ENCODE results near the gene PPIL1. TPM values are rescaled to one million over a fixed set of nuclear protein-coding genes. Genes with fewer than 3 reads are reported as not detected.

Gene PPIL1
- polyA plus RNA-seq, 2 of the 4 experiments (the other 2 are of a cell fraction), result 42.6 to 60.0 TPM

GRCh38 chr6:36843170-36843569 lies 31.4 kb downstream of the PPIL1 start (continued):
- no peak for TF ChIP-seq HMGXB4 (CRISPR knock-in tag; IDR thresholded peaks at IDR 0.05; ENCODE audit: borderline replicate concordance)
- TF ChIP-seq TP53 (CRISPR knock-in tag; IDR thresholded peaks at IDR 0.05), result no peak
- no peak for TF ChIP-seq ZC3H11A (IDR thresholded peaks at IDR 0.05)

- DNase-seq (ENCODE audit: low read depth in 1 of 2, low spot score in 1 of 2), result no peak
- ATAC-seq, result no peak
- CTCF ChIA-PET, result no interaction called here
- Histone ChIP-seq H3K4me1 (no peaks in the 10 kb centered on the region), H3K4me3 (no peak overlapping the region), H3K4me2 (no peak overlapping the region), H3K9me3 (no peaks in the 10 kb centered on the region), H3K27ac (no peak overlapping the region)
- TF ChIP-seq, protein P1, sequence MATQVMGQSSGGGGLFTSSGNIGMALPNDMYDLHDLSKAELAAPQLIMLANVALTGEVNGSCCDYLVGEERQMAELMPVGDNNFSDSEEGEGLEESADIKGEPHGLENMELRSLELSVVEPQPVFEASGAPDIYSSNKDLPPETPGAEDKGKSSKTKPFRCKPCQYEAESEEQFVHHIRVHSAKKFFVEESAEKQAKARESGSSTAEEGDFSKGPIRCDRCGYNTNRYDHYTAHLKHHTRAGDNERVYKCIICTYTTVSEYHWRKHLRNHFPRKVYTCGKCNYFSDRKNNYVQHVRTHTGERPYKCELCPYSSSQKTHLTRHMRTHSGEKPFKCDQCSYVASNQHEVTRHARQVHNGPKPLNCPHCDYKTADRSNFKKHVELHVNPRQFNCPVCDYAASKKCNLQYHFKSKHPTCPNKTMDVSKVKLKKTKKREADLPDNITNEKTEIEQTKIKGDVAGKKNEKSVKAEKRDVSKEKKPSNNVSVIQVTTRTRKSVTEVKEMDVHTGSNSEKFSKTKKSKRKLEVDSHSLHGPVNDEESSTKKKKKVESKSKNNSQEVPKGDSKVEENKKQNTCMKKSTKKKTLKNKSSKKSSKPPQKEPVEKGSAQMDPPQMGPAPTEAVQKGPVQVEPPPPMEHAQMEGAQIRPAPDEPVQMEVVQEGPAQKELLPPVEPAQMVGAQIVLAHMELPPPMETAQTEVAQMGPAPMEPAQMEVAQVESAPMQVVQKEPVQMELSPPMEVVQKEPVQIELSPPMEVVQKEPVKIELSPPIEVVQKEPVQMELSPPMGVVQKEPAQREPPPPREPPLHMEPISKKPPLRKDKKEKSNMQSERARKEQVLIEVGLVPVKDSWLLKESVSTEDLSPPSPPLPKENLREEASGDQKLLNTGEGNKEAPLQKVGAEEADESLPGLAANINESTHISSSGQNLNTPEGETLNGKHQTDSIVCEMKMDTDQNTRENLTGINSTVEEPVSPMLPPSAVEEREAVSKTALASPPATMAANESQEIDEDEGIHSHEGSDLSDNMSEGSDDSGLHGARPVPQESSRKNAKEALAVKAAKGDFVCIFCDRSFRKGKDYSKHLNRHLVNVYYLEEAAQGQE (IDR thresholded peaks at IDR 0.05), result no peak
- TF ChIP-seq KDM1A (IDR thresholded peaks at IDR 0.05; ENCODE audit: low read depth) (no peak), CBX8 (IDR thresholded peaks at IDR 0.05) (no peak), FOXS1 (CRISPR knock-in tag; IDR thresholded peaks at IDR 0.05) (no peak), GATA3 (IDR thresholded peaks at IDR 0.05; ENCODE audit: borderline replicate concordance) (no peak), NPAS2 (CRISPR knock-in tag; IDR thresholded peaks at IDR 0.05; ENCODE audit: borderline replicate concordance) (no peak), CHD4 (IDR thresholded peaks at IDR 0.05; ENCODE audit: borderline replicate concordance) (no peak), ZFP36 (IDR thresholded peaks at IDR 0.05; ENCODE audit: borderline replicate concordance, partially characterized antibody) (peak; percentile 52)
- 57% methylated on average over 2 of the region's 2 CpGs for WGBS (ENCODE audit: missing lambda C conversion rate)
- FAIRE-seq, result no peak
- POLR2A ChIA-PET, result no interaction called here
These were observed 32.8 kb downstream of the PPIL1 start for GRCh38 chr6:36841756-36842155.

DNA sequence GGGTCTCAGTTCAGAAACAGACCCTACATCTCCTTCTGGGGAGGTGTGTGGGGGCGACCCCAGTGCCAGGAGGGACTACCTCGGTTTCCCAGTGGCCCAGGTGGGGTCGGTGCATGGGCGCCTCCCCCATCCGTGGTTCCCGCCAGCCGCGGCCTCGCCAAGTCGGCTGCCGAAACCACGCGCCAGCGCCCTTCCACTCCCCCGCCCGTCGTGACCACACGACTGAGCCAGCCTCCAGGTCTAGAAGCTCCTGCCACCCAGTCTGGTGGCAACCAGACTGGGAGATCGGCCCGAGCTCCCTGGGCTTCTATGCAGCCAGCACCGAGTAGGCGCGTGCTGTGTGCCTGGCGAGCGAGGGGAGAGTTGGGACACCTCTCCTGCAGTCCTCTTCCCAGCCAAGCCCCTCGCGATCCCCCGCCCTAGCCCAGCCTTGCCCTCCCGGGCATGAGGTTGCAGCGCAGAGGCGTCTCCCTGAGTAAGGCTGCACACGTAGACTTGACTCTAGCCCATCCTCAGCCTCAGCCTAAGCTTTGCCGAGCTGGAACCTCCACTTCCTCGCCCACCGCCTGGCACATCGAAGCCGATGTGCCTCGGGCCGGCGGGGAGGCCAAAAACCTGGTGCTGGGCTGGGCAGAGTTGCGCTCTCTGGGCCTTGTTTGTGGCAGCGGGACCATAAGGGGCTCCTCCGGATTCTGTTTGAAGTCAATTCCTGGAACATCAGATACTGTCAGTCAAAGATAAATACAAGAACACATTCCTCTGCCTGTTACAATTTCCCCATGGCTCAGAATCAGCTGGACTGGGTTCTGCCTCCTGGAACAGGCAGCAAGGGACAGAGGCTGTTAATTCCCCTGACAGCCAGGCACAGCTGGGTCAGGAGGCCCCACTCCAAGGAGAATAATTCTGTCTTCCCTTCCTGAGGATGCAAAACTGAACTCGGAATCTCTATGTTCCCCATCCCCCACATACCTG lies 33.9 kb downstream of the PPIL1 start:
- DNase-seq (ENCODE audit: low read depth in 1 of 2, low spot score in 1 of 2) (no peak), ATAC-seq (no peak), FAIRE-seq (no peak)
- TF ChIP-seq CBX2 (IDR thresholded peaks at IDR 0.05; ENCODE audit: borderline replicate concordance, low read depth) (no peak), POLR2AphosphoS2 (conservative IDR thresholded peaks at IDR 0.05; ENCODE audit: low read length) (no peak), NFE2L2 (conservative IDR thresholded peaks at IDR 0.05; ENCODE audit: low read length) (no peak), RFX5 (IDR thresholded peaks at IDR 0.05) (no peak), JUN (IDR thresholded peaks at IDR 0.05) (no peak)
- TF ChIP-seq, protein P2, sequence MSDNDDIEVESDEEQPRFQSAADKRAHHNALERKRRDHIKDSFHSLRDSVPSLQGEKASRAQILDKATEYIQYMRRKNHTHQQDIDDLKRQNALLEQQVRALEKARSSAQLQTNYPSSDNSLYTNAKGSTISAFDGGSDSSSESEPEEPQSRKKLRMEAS (IDR thresholded peaks at IDR 0.05), result no peak
- TF ChIP-seq, protein P3, sequence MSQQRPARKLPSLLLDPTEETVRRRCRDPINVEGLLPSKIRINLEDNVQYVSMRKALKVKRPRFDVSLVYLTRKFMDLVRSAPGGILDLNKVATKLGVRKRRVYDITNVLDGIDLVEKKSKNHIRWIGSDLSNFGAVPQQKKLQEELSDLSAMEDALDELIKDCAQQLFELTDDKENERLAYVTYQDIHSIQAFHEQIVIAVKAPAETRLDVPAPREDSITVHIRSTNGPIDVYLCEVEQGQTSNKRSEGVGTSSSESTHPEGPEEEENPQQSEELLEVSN (IDR thresholded peaks at IDR 0.05; ENCODE audit: borderline replicate concordance, low read depth), result no peak
- TF ChIP-seq, protein P4, sequence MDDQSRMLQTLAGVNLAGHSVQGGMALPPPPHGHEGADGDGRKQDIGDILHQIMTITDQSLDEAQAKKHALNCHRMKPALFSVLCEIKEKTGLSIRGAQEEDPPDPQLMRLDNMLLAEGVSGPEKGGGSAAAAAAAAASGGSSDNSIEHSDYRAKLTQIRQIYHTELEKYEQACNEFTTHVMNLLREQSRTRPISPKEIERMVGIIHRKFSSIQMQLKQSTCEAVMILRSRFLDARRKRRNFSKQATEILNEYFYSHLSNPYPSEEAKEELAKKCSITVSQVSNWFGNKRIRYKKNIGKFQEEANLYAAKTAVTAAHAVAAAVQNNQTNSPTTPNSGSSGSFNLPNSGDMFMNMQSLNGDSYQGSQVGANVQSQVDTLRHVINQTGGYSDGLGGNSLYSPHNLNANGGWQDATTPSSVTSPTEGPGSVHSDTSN (IDR thresholded peaks at IDR 0.05), result no peak
- TF ChIP-seq, protein P5, sequence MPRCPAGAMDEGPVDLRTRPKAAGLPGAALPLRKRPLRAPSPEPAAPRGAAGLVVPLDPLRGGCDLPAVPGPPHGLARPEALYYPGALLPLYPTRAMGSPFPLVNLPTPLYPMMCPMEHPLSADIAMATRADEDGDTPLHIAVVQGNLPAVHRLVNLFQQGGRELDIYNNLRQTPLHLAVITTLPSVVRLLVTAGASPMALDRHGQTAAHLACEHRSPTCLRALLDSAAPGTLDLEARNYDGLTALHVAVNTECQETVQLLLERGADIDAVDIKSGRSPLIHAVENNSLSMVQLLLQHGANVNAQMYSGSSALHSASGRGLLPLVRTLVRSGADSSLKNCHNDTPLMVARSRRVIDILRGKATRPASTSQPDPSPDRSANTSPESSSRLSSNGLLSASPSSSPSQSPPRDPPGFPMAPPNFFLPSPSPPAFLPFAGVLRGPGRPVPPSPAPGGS (IDR thresholded peaks at IDR 0.05), result no peak
- peak overlapping the region; percentile 97 for H3K4me2 ChIP-seq
- WGBS (ENCODE audit: missing lambda C conversion rate), result 84% methylated on average over 26 of the region's 44 CpGs
- no peak overlapping the region for H3K27ac ChIP-seq
- H3K4me3 ChIP-seq, result no peak overlapping the region; the same call in 2 of the 3 replicates
- no peaks in the 10 kb centered on the region for H3K4me1 ChIP-seq
- ChIA-PET CTCF (interaction anchor here (1.0 kb wide), 1 partner anchor 9 kb away, joined by 3 read pairs; no protein-coding TSS in a partner anchor), POLR2A (no interaction called here)
- H3K9me3 ChIP-seq, result no peaks in the 10 kb centered on the region

Data from A549 (cell line).